ENCODE results near the gene CHMP4B. TPM values are rescaled to one million over a fixed set of nuclear protein-coding genes. Genes with fewer than 3 reads are reported as not detected.

The CHMP4B gene
- total and polyA plus RNA-seq, 4 donors, result 2.7 to 37.2 (median 17.2) TPM

- 83% methylated on average over 2 of the region's 2 CpGs for WGBS
- peaks cover 24 to 72% (median 56%) of the 10 kb centered on the region in 4 donors for H3K4me1 ChIP-seq (ENCODE audit: control insufficient read depth in 4 of 4, insufficient read depth in 4 of 4, low read length in 3 of 4)
- no peak overlapping the region for H3K9ac ChIP-seq (ENCODE audit: low read depth in 1 of 2, low read length in 2 of 2)
Measured at GRCh38 chr20:33836277-33836676, 25.1 kb downstream of the CHMP4B start.

GRCh38 chr20:33837096-33837830 lies 26.1 kb downstream of the CHMP4B start:
- no peak for DNase-seq (ENCODE audit: low spot score)
- H3K36me3 ChIP-seq (ENCODE audit: control insufficient read depth in 4 of 4, insufficient read depth in 3 of 4, low read depth in 1 of 4, low read length in 3 of 4), result no peaks in the 10 kb centered on the region
- H3K4me3 ChIP-seq (ENCODE audit: low read depth in 1 of 3, low read length in 3 of 3), result no peak overlapping the region
- H3K27me3 ChIP-seq (ENCODE audit: control insufficient read depth in 4 of 4, insufficient read depth in 4 of 4, low read length in 3 of 4), result no peaks in the 10 kb centered on the region
- H3K4me1 ChIP-seq (ENCODE audit: control insufficient read depth in 4 of 4, insufficient read depth in 4 of 4, low read length in 3 of 4), result peaks cover 23 to 73% (median 62%) of the 10 kb centered on the region in 4 donors
- TF ChIP-seq JUND (IDR thresholded peaks at IDR 0.05) (no peak), ZBTB33 (IDR thresholded peaks at IDR 0.05) (no peak), RAD21 (IDR thresholded peaks at IDR 0.05) (no peak), SP1 (IDR thresholded peaks at IDR 0.05) (no peak), HNF4A (conservative IDR thresholded peaks at IDR 0.05) (no peak), EGR1 (IDR thresholded peaks at IDR 0.05; ENCODE audit: low read depth in 2 of 2) (no peak), REST (IDR thresholded peaks at IDR 0.05) (no peak)
- H3K27ac ChIP-seq (ENCODE audit: low read depth in 1 of 2, low read length in 2 of 2), result no peak overlapping the region
- H3K9me3 ChIP-seq (ENCODE audit: control insufficient read depth in 4 of 4, low read length in 3 of 4), result no peaks in the 10 kb centered on the region
- WGBS, result 93% methylated on average over 5 of the region's 5 CpGs
- H3K9ac ChIP-seq (ENCODE audit: low read depth in 1 of 2, low read length in 2 of 2), result no peak overlapping the region

More at GRCh38 chr20:33836277-33836676, 25.1 kb downstream of the CHMP4B start:
- no peaks in the 10 kb centered on the region for H3K9me3 ChIP-seq (ENCODE audit: control insufficient read depth in 4 of 4, low read length in 3 of 4)
- H3K27ac ChIP-seq (ENCODE audit: low read depth in 1 of 2, low read length in 2 of 2), result no peak overlapping the region
- no peak for TF ChIP-seq EGR1 (IDR thresholded peaks at IDR 0.05; ENCODE audit: low read depth in 2 of 2)
- H3K4me3 ChIP-seq (ENCODE audit: low read depth in 1 of 3, low read length in 3 of 3), result no peak overlapping the region
- H3K36me3 ChIP-seq (ENCODE audit: control insufficient read depth in 4 of 4, insufficient read depth in 3 of 4, low read depth in 1 of 4, low read length in 3 of 4), result no peaks in the 10 kb centered on the region
- no peaks in the 10 kb centered on the region for H3K27me3 ChIP-seq (ENCODE audit: control insufficient read depth in 4 of 4, insufficient read depth in 4 of 4, low read length in 3 of 4)
- no peak for DNase-seq (ENCODE audit: low spot score)

GRCh38 chr20:33838035-33838864 lies 27.1 kb downstream of the CHMP4B start:
- TF ChIP-seq HNF4A (conservative IDR thresholded peaks at IDR 0.05) (peak; percentile 71 to 73), RXRA (IDR thresholded peaks at IDR 0.05) (peak in 1 of 2 donors; percentile 11), RAD21 (IDR thresholded peaks at IDR 0.05) (no peak), TAF1 (conservative IDR thresholded peaks at IDR 0.05) (no peak), GABPA (IDR thresholded peaks at IDR 0.05 in 1 of 2, conservative IDR thresholded peaks at IDR 0.05 in 1 of 2) (no peak), EGR1 (IDR thresholded peaks at IDR 0.05; ENCODE audit: low read depth in 2 of 2) (no peak), NR2F2 (IDR thresholded peaks at IDR 0.05) (no peak), CTCF (IDR thresholded peaks at IDR 0.05; ENCODE audit: low read depth, low read length, missing input control) (no peak)
- no peak overlapping the region for H3K4me3 ChIP-seq (ENCODE audit: low read depth in 1 of 3, low read length in 3 of 3)
- peak overlapping the region in 1 of 2 donors; percentile 13 for H3K27ac ChIP-seq (ENCODE audit: low read depth in 1 of 2, low read length in 2 of 2)
- H3K27me3 ChIP-seq (ENCODE audit: control insufficient read depth in 4 of 4, insufficient read depth in 4 of 4, low read length in 3 of 4), result no peaks in the 10 kb centered on the region
- WGBS, result 66% methylated on average over 8 of the region's 8 CpGs
- DNase-seq (ENCODE audit: low spot score), result no peak
- H3K9ac ChIP-seq (ENCODE audit: low read depth in 1 of 2, low read length in 2 of 2), result no peak overlapping the region
- no peaks in the 10 kb centered on the region for H3K9me3 ChIP-seq (ENCODE audit: control insufficient read depth in 4 of 4, low read length in 3 of 4)
- H3K4me1 ChIP-seq (ENCODE audit: control insufficient read depth in 4 of 4, insufficient read depth in 4 of 4, low read length in 3 of 4), result peaks cover 21 to 81% (median 65%) of the 10 kb centered on the region in 4 donors
- H3K36me3 ChIP-seq (ENCODE audit: control insufficient read depth in 4 of 4, insufficient read depth in 3 of 4, low read depth in 1 of 4, low read length in 3 of 4), result no peaks in the 10 kb centered on the region

Data from liver (tissue), 9 donors.